Measurements from ENCODE around the gene CPVL. TPM values are rescaled to one million over a fixed set of nuclear protein-coding genes. Genes with fewer than 3 reads are reported as not detected.

Gene CPVL
- total RNA-seq, 2 donors from 2014 or later: 4.0 to 17.9 TPM

DNA sequence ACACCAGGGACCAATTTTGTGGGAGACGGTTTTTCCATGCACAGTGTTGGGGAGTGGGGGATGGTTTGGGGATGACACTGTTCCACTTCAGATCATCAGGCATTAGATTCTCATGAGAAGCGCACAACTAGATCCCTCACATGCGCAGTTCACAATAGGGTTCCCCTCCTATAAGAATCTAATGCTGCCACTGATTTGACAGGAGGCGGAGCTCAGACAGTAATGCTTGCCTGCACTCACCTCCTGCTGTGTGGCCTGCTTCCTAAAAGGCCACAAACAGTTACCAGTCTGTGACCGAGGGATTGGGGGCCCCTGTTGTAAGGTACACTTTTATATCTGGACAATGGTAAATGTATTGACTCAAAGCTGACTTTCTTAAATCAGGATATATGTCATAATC, 142.6 kb downstream of the CPVL start:
- ATAC-seq (no peak), DNase-seq (no peak)
- WGBS, 2 donors: 92% methylated on average over 5 of the region's 5 CpGs
- Histone ChIP-seq H3K27me3 (no peaks in the 10 kb centered on the region), H3K4me3 (no peak overlapping the region), H3K36me3 (replicated peaks in 1 of 2; ENCODE audit: insufficient read depth in 1 of 2, low read depth in 2 of 2) (no peaks in the 10 kb centered on the region), H3K4me1 (no peaks in the 10 kb centered on the region), H3K27ac (no peak overlapping the region), H3K9me3 (no peaks in the 10 kb centered on the region)
- intact Hi-C loops (cut with DNase I): no loop called here
- TF ChIP-seq POLR2A (IDR thresholded peaks at IDR 0.05): no peak

- Histone ChIP-seq H3K27me3 (no peaks in the 10 kb centered on the region), H3K27ac (no peak overlapping the region), H3K36me3 (replicated peaks in 1 of 2; ENCODE audit: insufficient read depth in 1 of 2, low read depth in 2 of 2) (no peaks in the 10 kb centered on the region), H3K9me3 (no peaks in the 10 kb centered on the region), H3K4me1 (peaks cover 11% of the 10 kb centered on the region), H3K4me3 (no peak overlapping the region)
- no peak for DNase-seq
- 93% methylated on average over 2 of the region's 2 CpGs for WGBS, 2 donors
- no peak for TF ChIP-seq POLR2A (IDR thresholded peaks at IDR 0.05)
- intact Hi-C loops (cut with DNase I): no loop called here
- ATAC-seq: no peak
Observed at GRCh38 chr7:29000717-29001076, 145.6 kb downstream of the CPVL start.

DNA sequence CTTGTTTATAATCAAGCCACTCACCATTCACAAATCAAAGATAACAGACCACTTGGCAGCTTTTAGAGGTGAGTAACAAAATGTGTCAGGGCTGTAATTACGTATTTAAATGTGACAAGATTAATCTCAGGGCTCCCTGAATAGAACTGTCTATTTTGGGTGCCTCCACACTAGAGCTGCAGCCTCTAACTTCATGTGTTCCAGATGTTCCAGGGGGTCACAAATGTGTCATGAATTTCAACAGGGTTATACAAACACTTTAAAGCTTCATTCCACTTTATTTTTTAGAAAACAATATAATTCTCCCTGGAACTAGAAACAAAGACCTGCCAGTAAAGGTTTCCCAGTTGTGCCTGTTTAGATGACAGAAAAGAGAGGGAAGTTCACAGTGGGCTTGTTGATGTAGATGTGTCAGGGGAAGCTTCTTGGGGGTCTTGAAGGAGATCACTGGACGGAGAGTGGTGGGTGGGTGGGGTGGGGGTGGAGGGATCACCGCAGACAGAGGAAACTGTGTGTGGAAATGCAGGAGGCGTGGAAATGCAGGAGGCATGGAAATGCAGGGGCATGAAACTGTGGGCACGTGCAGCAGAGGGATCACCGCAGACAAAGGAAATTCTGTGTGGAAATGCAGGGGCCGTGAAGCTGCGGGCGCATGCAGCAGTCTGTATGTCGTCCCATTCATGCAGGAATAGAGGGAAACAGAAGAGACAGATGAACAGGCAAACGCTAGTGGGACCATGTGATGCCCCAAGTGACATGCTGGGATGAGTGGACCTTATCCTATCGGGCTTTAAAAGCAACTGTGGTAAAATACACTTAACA, 146.2 kb downstream of the CPVL start:
- no peak overlapping the region for H3K27ac ChIP-seq
- no peaks in the 10 kb centered on the region for H3K36me3 ChIP-seq (replicated peaks in 1 of 2; ENCODE audit: insufficient read depth in 1 of 2, low read depth in 2 of 2)
- peaks cover 11% of the 10 kb centered on the region for H3K4me1 ChIP-seq
- no peaks in the 10 kb centered on the region for H3K9me3 ChIP-seq
- no peak for TF ChIP-seq POLR2A (IDR thresholded peaks at IDR 0.05)
- TF ChIP-seq CTCF (IDR thresholded peaks at IDR 0.05): no peak
- 84 to 89% methylated on average over 12 of the region's 12 CpGs for WGBS, 2 donors
- no peak overlapping the region for H3K4me3 ChIP-seq
- intact Hi-C loops (cut with DNase I): no loop called here
- no peaks in the 10 kb centered on the region for H3K27me3 ChIP-seq
- ATAC-seq (no peak), DNase-seq (no peak)

GRCh38 chr7:28999427-28999826, 146.9 kb downstream of the CPVL start:
- Histone ChIP-seq H3K27me3 (no peaks in the 10 kb centered on the region), H3K4me3 (no peak overlapping the region), H3K36me3 (replicated peaks in 1 of 2; ENCODE audit: insufficient read depth in 1 of 2, low read depth in 2 of 2) (no peaks in the 10 kb centered on the region), H3K27ac (no peak overlapping the region), H3K4me1 (peaks cover 11% of the 10 kb centered on the region), H3K9me3 (no peaks in the 10 kb centered on the region)
- intact Hi-C loops (cut with DNase I): no loop called here
- ATAC-seq (no peak), DNase-seq (no peak)
- 94 to 95% methylated on average over 5 of the region's 5 CpGs for WGBS, 2 donors
- no peak for TF ChIP-seq POLR2A (IDR thresholded peaks at IDR 0.05)
- no peak for TF ChIP-seq CTCF (IDR thresholded peaks at IDR 0.05)

DNA sequence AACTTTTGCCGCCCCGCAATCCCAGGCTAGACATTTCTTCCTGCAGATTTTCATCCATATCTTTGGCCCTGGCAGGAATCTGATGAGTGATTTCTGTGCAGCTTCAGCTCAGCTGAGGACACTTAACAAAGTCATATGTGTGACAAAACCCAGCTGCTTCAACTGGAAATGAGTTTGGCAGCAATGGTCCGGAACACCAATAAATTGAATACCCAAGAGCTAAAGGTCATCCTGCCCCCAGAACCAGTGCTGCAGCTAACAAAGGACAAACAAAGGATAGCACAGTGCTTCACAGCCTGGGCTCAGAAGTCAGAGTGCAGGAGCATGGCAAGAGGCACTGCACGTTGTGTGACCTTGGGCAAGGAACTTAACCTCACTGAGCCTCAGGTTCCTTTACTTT, 148.2 kb downstream of the CPVL start:
- TF ChIP-seq POLR2A (IDR thresholded peaks at IDR 0.05): no peak
- TF ChIP-seq CTCF (IDR thresholded peaks at IDR 0.05): no peak
- intact Hi-C loops (cut with DNase I): no loop called here
- H3K4me3 ChIP-seq: no peak overlapping the region
- WGBS, 2 donors: 18 to 30% methylated on average over 4 of the region's 4 CpGs
- no peaks in the 10 kb centered on the region for H3K27me3 ChIP-seq
- H3K27ac ChIP-seq: peak overlapping the region in 1 of 4 donors; percentile 4
- DNase-seq: no peak
- no peak for ATAC-seq
- H3K36me3 ChIP-seq (replicated peaks in 1 of 2; ENCODE audit: insufficient read depth in 1 of 2, low read depth in 2 of 2): no peaks in the 10 kb centered on the region
- H3K9me3 ChIP-seq: no peaks in the 10 kb centered on the region
- peaks cover 11% of the 10 kb centered on the region for H3K4me1 ChIP-seq

GRCh38 chr7:28996836-28997235, 149.5 kb downstream of the CPVL start:
- intact Hi-C loops (cut with DNase I): no loop called here
- peaks cover 11% of the 10 kb centered on the region for H3K4me1 ChIP-seq
- no peaks in the 10 kb centered on the region for H3K36me3 ChIP-seq (replicated peaks in 1 of 2; ENCODE audit: insufficient read depth in 1 of 2, low read depth in 2 of 2)
- no peaks in the 10 kb centered on the region for H3K9me3 ChIP-seq
- ATAC-seq (no peak), DNase-seq (no peak)
- TF ChIP-seq CTCF (IDR thresholded peaks at IDR 0.05): no peak
- H3K4me3 ChIP-seq: no peak overlapping the region
- WGBS, 2 donors: 82 to 88% methylated on average over 6 of the region's 6 CpGs
- no peak overlapping the region for H3K27ac ChIP-seq
- no peaks in the 10 kb centered on the region for H3K27me3 ChIP-seq

Data from body of pancreas (tissue), 4 donors.